T-helper 2 cell treated with Interferon-gamma antibody and Interleukin-4, amounts not matched to agents 5 μg/mL and 100 μg/mL, for 36 hours (primary cell): ENCODE measurements around the gene TNIP2.
"Not testable (repeated sequence)": the region's sequence is repeated elsewhere in the genome, so short reads cannot be mapped to it uniquely, and the experiment has no call there.

Experiments used
- DNase-seq: peaks from one replicate; pipeline ENCODE4 v3.0.0; 2021; ENCODE audit warnings: low spot score
- H3K27ac Mint-ChIP-seq: one replicate; pipeline ENCODE4 v1.8.0; 2021; ENCODE audit warnings: mild to moderate bottlenecking, mixed read lengths
- H3K27me3 Mint-ChIP-seq: one replicate; pipeline ENCODE4 v1.8.0; 2021; ENCODE audit warnings: low read depth, mixed read lengths
- H3K36me3 Mint-ChIP-seq: one replicate; pipeline ENCODE4 v1.8.0; 2021; ENCODE audit warnings: low read depth, mixed read lengths
- H3K4me1 Mint-ChIP-seq: one replicate; pipeline ENCODE4 v1.8.0; 2021; ENCODE audit warnings: low read depth, mixed read lengths
- H3K4me3 Mint-ChIP-seq: one replicate; pipeline ENCODE4 v1.8.0; 2022; ENCODE audit warnings: mild to moderate bottlenecking, moderate library complexity, mixed read lengths
- H3K9me3 Mint-ChIP-seq: one replicate; pipeline ENCODE4 v1.8.0; 2021; ENCODE audit warnings: mixed read lengths

The TNIP2 gene

DNA sequence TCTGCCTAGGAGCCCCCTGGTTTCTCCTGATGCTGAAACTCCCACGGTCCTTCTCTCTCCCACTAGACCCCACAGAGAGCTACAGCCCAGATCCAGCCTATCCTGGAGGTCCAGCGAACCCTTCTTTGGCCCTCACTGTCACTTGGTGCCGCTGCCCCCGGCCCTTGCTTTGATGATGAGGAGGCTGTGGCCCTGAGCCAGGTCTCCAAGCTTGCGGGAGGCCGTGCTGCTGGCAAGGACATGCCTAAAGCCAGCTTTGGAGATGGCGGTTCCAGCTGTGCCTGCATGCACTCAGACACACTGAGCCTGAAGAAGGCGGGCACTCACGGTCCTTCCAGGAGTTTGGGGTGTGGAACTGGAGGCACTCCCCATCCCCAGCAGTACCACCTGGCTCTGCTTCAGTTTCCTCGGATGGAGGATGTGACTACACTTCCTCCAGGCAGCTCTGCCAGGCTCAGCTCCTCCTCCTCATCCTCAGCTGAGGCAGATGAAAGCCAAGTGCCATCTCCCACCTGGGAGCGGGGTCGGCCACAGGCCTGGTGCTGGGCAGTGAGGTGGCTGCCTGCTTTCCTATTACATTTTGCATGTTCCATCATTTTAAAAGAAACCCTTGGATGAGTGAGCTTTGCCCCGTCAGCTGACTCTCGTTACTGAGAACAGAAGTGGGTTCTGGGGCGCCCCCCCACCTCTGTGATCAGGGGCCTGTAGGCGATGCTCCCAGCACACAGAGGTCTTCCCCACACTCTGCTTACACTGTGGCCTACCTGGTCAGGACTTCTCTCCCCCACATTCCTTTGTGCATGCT, 9.0 kb downstream of the TNIP2 start:
- no peaks in the 10 kb centered on the region for H3K9me3 Mint-ChIP-seq
- peak overlapping the region; percentile 69 for H3K4me3 Mint-ChIP-seq
- H3K27me3 Mint-ChIP-seq = no peaks in the 10 kb centered on the region
- no peak for DNase-seq
- H3K36me3 Mint-ChIP-seq = peaks cover 55% of the 10 kb centered on the region
- H3K27ac Mint-ChIP-seq = peak overlapping the region; percentile 89
- H3K4me1 Mint-ChIP-seq = peaks cover 34% of the 10 kb centered on the region

DNA sequence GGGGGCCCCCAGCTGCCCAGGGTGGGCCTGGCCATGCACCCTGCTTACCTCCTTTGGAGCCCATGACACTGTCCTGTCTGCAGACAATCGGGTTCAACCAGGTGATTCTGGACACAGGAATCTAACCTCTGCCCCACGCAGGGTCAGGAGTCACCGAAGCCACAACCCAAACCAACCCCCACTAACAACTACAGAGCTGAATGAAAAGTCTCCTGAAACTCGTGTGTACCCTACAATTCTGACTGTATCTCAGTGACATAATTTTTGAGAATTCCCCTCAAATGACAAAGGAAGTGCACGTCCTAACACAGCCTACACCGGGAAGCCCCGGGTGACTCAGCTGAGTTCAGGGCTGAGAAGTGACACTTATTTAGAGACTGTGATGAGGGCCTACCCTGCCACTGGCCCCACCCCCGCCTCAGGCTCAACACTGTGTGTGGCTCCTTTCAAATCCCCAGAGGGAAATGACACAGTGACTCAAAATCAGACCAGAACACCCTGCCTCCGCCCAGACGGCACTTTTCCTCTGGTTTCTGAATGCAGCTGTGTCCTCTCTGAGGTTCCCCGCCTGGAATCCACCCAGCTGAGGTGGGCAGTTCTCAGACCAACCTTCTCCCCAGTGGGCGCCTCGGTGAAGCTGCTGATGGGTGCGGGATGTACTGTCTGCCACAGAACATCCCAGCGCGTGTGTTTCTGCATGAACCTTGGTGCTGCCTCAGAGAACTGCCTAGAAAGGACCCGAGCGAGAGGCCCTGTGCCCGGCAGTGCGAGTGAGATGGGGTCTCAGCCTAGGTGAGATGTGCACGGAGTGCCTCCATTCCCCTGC, 9.9 kb downstream of the TNIP2 start:
- H3K36me3 Mint-ChIP-seq = peaks cover 59% of the 10 kb centered on the region
- H3K4me3 Mint-ChIP-seq = peak overlapping the region; percentile 69
- H3K27ac Mint-ChIP-seq = peak overlapping the region; percentile 89
- H3K27me3 Mint-ChIP-seq = no peaks in the 10 kb centered on the region
- peaks cover 34% of the 10 kb centered on the region for H3K4me1 Mint-ChIP-seq
- H3K9me3 Mint-ChIP-seq = no peaks in the 10 kb centered on the region
- DNase-seq = peak; percentile 98

DNA sequence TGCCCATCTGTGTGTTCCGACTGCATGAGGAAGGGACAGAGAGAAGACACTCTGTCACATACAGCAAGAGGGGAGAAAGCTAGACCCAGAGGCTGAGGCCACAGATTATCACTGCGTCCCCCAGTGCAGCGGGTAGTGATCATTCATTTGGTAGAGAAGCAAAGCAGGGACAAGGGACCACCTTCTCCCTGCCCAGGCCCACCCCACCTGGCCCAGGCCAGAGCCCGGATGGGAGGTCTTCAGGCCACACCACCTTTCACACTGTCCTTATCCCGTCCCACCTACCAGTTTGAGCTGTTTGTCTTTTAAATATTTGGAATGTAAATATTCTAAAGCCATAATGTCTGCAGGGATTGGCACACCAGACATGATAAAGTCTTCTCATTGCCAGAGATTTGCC, 10.6 kb downstream of the TNIP2 start:
- Mint-ChIP-seq H3K27ac (peak overlapping the region; percentile 89), H3K4me1 (peaks cover 34% of the 10 kb centered on the region), H3K27me3 (no peaks in the 10 kb centered on the region), H3K4me3 (peak overlapping the region; percentile 69), H3K9me3 (no peaks in the 10 kb centered on the region), H3K36me3 (peaks cover 62% of the 10 kb centered on the region)
- DNase-seq = no peak

DNA sequence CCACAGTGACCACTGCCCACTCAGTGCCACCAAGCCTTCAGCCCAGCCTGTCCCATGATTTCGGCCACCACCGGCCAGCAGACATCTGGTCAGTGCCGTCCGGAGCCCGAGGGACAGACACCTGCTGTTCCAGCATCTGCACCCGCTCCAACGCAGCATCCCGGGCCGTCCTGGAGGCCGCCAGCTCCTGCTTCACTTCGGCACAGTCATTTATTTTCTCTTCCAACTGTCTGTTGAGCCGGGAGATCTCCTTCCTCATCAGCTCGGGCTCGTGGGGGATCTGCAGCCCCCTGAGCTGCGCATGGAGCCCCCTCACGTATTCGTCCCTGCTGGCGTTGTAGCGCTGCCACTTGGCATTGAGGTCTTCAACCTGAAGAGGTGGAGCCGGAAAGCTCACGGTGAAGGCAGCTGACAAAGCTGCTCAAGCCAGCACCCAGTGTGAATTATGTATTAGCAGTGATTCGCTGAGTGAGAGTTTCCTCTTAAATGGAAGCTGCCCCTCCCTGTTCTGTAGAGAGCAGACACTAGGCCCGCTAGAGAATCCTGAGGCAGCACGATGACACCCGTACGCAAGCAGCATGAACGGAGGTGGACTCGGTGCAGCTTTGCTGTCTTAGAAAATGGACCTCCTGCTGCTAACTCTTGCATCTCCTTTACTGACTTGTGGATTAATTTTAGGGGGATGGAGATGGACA, 11.4 kb downstream of the TNIP2 start:
- Mint-ChIP-seq H3K27me3 (no peaks in the 10 kb centered on the region), H3K4me1 (peaks cover 36% of the 10 kb centered on the region), H3K9me3 (no peaks in the 10 kb centered on the region), H3K27ac (peak overlapping the region; percentile 89), H3K36me3 (peaks cover 60% of the 10 kb centered on the region), H3K4me3 (no peak overlapping the region)
- DNase-seq = no peak

DNA sequence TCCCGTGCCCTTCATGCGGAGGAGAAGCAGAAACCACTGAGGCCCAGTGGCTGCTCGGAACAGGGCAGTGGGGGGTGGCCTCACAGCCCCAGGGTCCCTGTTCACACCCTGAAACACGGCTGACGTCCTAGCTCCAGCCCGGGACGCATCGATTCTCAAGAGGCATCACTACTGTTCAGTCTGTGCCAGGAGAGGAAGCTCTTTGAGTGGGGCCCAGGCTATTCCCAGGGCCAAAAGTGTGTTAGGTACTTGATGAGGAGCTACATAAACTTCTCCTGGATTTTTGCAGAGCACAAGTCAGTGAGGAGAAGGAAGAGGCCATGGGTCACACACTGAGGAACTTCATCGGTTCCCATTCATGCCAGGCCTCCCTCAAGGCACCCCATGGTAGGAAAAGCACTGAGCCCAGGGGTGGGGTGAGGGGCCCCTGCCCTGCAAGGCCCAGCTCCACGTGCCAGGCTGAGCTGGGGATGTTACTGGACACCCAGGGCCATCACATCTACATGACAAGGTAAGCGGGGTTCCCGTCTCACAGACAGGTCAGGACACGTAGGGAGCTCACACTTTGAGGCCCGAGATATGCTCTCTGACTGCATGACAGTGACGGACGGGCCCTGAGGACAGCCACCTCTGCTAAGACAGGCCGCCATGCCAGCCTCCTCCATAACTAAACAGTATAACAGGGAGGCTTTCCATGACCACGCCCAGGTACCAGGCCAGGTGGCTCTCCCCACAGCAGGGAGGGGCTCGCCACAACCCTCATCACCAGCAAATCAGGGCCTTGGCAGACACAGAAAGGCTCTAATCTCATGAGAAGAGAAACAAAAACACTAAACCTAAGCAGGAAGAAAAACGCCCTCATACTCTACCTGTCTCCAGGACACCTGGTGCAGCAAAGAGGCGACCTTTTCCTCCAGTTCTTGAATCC, 12.4 kb downstream of the TNIP2 start:
- Mint-ChIP-seq H3K4me1 (peaks cover 33% of the 10 kb centered on the region), H3K27ac (peak overlapping the region; percentile 7), H3K4me3 (no peak overlapping the region), H3K27me3 (no peaks in the 10 kb centered on the region), H3K36me3 (peaks cover 60% of the 10 kb centered on the region), H3K9me3 (no peaks in the 10 kb centered on the region)
- DNase-seq = no peak

DNA sequence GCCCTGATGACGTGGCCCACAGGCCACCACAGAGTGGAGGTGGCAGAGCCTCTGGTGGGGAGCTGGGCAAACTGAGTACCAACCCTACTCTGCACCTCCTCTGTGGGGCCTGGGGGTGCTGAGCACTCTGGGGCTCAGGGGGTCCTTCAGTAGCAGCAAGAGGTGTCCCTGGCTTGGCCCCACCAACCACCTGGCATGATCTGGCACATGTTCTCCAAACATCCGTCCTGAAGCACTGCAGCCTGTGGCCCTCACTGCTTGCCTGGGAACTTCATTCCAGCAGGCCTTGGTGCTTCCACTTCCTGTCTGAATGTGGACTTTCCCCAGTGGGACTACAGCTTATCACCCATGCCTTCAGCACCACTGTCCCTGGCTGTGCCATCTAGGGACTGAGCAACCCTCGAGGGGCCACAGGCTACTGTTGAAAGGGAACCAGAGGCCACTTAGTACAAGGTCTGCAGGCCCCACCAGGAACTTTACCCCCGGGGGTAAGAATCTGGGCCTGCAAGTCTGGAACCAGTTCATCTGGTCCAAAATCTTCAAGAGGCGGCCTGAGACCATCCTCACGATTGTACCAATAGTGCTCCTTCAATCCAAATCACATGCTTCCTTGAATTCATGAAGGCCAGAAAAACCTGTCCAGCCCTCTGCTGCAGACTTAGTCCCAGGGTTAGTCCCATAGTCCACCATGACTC, 13.2 kb downstream of the TNIP2 start:
- Mint-ChIP-seq H3K36me3 (peaks cover 66% of the 10 kb centered on the region), H3K4me3 (no peak overlapping the region), H3K27me3 (no peaks in the 10 kb centered on the region), H3K9me3 (no peaks in the 10 kb centered on the region), H3K4me1 (peaks cover 33% of the 10 kb centered on the region), H3K27ac (no peak overlapping the region)
- no peak for DNase-seq

DNA sequence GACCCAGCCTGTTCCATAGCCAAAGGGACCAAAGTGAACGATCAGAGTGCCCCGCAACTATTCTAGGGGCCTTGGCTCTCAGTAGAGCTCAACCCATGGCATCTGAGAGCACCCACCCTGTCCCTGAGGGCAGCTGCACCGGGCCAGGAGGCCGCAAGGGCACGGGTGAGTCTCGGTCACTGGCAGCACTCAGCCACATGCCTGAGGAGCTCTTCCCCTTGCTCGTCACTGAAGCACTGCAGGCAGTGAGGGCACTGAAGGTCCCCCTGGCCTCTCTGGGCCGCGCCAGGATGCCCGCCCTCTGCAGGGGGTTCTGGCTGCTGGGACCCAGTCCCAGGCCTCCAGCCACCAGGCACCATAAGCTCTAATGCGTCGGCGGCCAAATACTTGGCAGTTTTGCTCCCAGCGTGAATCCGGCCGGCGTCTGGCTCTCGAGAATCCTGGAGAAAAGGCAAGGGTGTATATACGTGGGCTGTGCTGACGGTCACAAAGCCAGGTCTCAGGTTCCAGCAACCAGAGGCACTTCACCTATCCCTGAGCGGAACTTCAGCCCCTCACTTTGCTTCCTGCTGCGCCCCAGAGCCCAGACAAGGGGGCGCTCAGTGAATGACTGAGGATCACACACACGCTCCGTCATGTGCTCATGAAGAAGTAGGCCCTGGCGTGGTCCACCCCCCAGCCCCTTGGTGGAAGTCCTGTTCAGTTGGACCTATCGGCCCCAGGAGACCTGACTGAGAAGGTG, 13.9 kb downstream of the TNIP2 start:
- peaks cover 26% of the 10 kb centered on the region for H3K4me1 Mint-ChIP-seq
- peaks cover 60% of the 10 kb centered on the region for H3K36me3 Mint-ChIP-seq
- no peak overlapping the region for H3K4me3 Mint-ChIP-seq
- no peaks in the 10 kb centered on the region for H3K27me3 Mint-ChIP-seq
- H3K9me3 Mint-ChIP-seq = no peaks in the 10 kb centered on the region
- H3K27ac Mint-ChIP-seq = no peak overlapping the region
- no peak for DNase-seq

DNA sequence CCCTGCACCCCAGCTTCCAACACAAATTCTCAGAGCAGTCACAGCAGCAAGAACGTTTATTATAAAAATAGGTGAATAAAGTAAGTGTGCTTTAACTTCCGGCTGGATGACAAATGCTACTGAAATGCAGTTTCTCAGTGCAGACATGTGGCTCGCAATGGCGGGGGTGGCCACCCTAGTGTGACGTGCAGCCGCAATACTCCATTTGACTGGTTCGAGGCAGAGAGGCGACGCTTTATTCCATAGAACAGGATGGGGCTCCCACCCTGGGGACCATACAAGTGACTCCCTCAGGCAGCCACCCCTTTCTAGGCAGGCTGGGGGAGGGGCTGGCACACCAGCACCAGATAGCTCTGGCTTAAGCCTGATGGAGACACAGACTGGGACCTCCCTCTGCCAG, 14.5 kb downstream of the TNIP2 start:
- H3K4me1 Mint-ChIP-seq = peaks cover 20% of the 10 kb centered on the region
- peaks cover 3% of the 10 kb centered on the region for H3K9me3 Mint-ChIP-seq
- H3K36me3 Mint-ChIP-seq = peaks cover 56% of the 10 kb centered on the region
- no peaks in the 10 kb centered on the region for H3K27me3 Mint-ChIP-seq
- no peak for DNase-seq
- no peak overlapping the region for H3K27ac Mint-ChIP-seq
- H3K4me3 Mint-ChIP-seq = no peak overlapping the region

DNA sequence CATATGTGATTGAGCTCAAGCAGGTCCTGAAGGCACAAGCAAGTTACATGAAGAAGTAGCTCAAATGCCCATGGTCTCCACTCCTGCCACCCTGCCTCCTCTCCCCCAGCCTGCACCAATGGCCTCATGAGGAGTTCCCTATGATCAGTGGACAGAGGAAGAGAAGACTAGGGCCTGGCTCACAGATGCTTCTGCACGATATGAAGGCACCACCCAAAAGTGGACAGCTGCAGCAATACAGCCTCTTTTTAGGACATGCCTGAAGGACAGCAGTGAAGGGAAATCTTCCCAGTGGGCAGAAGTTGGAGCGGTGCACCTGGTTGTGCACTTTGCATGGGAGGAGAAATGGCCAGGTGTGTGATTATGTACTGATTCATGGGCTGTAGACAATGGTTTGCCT, 17.8 kb downstream of the TNIP2 start:
- H3K9me3 Mint-ChIP-seq = peaks cover 13% of the 10 kb centered on the region
- not testable (repeated sequence) for H3K4me1 Mint-ChIP-seq, H3K27ac Mint-ChIP-seq

DNA sequence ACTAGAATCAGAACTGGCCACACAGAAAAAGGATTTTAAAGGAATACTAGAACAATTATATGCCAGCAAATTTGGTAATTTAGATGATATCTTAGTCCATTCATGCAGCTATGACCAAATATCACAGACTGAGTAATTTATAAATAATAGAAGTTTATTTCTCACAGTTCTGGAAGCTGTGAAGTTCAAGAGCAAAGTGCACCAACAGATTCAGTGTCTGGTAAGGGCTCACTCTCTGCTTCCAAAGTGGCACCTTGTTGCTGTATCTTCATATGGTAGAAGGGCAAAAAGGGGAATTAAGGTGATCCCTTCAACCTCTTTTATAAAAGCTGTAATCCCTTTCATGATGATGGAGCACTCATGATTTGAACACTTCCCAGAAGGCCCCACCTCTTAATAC, 20.3 kb downstream of the TNIP2 start:
- Mint-ChIP-seq H3K36me3 (peaks cover 44% of the 10 kb centered on the region), H3K27me3 (no peaks in the 10 kb centered on the region), H3K4me3 (no peak overlapping the region), H3K9me3 (peaks cover 13% of the 10 kb centered on the region), H3K27ac (no peak overlapping the region), H3K4me1 (peaks cover 5% of the 10 kb centered on the region)
- no peak for DNase-seq

More for the DNA sequence above, 17.8 kb downstream of the TNIP2 start:
- peaks cover 43% of the 10 kb centered on the region for H3K36me3 Mint-ChIP-seq
- not testable (repeated sequence) for DNase-seq, H3K4me3 Mint-ChIP-seq, H3K27me3 Mint-ChIP-seq

DNA sequence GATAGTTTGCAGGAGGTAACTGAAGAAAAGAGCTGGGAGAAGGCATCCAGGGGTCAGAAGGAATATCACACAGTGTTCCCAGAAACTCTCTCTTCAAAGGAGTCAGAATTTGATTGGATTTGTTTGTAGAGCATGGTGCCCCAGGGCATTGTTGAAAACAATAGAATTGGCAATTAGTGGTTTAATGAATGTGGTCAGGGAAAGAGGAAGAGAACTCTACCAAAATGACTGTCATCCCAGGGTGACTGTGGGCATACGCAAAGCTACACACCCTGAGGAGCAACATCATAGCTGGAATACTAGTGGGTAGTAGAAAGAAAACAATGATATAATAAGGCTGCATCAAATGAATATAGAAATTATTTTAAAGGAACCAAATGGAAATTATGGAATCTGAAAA, 21.5 kb downstream of the TNIP2 start:
- H3K4me3 Mint-ChIP-seq = no peak overlapping the region
- no peak for DNase-seq
- H3K27me3 Mint-ChIP-seq = no peaks in the 10 kb centered on the region
- no peak overlapping the region for H3K27ac Mint-ChIP-seq
- peaks cover 13% of the 10 kb centered on the region for H3K9me3 Mint-ChIP-seq
- peaks cover 41% of the 10 kb centered on the region for H3K36me3 Mint-ChIP-seq
- peaks cover 3% of the 10 kb centered on the region for H3K4me1 Mint-ChIP-seq

DNA sequence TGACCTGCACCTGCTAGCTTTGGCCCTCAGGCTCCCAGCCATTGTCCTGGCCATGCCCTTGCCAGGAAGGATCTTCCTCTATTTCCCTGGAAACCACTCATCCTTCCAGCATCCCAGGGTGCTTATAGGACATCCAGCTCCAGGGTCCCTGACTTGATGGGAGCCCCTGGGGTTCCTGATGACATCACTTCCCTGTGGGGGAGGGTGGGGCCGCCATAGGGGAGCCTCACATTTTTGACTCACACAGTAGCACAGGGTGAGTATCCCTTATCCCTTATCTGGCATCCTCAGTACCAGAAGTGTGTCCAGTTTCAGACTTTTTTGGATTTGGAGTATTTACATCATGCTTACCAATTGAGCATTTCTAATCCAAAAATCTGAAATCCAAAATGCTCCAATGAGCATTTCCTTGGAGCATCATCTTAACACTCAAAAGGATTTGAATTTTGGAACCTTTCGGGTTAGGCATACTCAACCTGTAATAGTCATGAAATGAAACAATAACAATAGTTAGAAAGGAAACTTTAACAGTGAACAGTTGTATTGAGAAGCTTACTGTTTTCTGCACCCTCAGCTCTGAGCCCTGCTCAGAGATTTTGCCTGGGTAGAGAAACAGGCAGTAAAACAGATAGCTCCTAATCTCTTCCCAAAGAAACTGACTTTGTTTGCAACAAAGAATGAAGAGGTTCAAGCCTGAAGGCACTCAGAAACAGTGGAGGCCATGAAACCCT, 22.1 kb downstream of the TNIP2 start:
- Mint-ChIP-seq H3K4me3 (no peak overlapping the region), H3K27ac (no peak overlapping the region), H3K27me3 (no peaks in the 10 kb centered on the region), H3K36me3 (peaks cover 46% of the 10 kb centered on the region), H3K4me1 (peaks cover 3% of the 10 kb centered on the region), H3K9me3 (peaks cover 13% of the 10 kb centered on the region)
- DNase-seq = no peak
